GM20000 (cell line): ENCODE results near the gene RAB33A.

ENCODE experiments used
- DNase-seq: peaks from one replicate; pipeline ENCODE4 v3.0.0; 2012; ENCODE audit warnings: low spot score
- TF ChIP-seq, protein P1 (sequence below): IDR thresholded peaks from 2 replicates; pipeline ENCODE4 v1.5.1; 2012; ENCODE audit warnings: mild to moderate bottlenecking, control low read depth; ENCODE audit errors: extremely low read depth, missing control alignments

Gene RAB33A

DNA sequence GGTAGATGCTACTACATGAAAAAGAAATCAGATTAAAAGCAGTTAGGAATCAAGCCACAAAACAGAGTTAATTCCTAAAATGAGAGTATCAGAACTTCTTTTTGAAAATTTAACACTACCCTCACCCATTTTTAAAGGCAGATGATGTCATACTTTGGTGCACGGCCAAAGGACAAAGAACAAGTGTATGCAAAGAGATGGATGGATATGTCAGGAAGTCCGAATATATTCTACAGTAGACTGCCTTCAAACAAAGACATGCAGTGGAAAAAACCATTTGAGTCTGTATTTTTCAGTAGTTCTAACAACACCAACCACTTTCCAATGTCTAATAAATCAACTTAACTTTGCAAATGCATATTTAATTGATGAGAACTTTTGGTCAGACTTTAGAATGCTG is 8.4 kb upstream of the RAB33A start:
- TF ChIP-seq, protein P1, sequence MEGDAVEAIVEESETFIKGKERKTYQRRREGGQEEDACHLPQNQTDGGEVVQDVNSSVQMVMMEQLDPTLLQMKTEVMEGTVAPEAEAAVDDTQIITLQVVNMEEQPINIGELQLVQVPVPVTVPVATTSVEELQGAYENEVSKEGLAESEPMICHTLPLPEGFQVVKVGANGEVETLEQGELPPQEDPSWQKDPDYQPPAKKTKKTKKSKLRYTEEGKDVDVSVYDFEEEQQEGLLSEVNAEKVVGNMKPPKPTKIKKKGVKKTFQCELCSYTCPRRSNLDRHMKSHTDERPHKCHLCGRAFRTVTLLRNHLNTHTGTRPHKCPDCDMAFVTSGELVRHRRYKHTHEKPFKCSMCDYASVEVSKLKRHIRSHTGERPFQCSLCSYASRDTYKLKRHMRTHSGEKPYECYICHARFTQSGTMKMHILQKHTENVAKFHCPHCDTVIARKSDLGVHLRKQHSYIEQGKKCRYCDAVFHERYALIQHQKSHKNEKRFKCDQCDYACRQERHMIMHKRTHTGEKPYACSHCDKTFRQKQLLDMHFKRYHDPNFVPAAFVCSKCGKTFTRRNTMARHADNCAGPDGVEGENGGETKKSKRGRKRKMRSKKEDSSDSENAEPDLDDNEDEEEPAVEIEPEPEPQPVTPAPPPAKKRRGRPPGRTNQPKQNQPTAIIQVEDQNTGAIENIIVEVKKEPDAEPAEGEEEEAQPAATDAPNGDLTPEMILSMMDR: no peak
- no peak for DNase-seq

DNA sequence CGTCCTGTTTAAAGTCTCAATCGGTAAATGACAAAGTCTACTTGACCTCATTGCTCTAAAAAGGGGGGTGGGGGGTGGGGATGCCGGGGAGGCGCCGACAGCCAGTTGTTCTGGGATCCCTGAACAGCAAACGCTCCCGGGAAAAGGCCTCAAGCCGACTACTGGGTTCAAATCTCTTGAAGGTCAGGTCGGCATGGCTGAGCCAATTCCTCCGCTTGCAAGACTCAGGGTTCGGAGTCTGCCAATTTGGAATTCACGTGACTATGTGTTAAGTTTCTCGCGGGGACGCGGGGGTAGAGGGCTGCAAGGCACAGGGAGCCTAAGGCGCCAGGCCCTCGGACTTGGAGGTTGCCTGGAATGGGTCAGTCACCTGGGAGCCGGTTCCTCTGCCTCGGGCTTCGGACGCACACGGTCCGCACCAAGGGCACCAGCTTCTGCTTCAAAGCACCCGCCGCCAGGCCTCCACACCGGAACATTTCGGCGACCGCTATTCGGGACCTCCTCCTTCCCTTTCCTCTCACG is 6.5 kb upstream of the RAB33A start:
- DNase-seq: no peak
- TF ChIP-seq, protein P1: no peak

DNA sequence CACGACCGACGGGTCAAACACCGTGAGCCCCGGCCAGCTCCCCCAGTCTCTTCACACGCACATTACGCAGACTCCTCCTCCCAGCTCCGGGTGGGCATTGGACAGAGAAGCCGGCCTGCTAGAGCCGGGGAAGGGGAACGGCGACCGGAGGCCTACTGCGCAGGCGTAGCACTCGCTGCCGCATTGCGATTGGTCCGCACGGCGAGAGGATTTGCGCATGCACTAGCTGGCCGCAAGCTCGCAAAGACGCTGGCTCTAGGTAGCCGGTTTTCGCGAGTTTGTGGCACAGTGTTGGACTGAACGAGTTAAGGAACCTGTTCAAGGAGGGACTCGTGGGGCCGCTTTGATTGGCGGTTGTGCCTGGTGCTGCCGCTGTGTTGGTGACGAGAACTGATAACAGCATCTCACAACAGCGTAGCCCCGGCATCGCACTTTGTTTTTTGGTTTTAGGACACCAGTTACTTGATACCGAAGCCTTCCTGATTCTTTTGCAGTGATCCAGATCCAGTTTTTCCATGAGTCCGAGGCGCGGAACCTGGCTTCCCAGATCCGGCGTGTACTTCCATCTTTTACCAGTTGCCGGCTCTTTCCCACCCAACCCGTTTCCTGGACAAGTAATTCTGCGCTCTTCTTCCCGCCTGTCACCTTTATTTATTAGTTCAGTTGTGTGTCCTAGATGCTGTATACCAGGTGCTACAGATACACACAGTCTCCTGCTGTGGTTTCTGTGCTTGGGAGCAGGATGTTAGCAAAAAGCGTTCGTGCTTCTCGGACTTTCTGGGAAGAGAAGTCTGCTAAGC is 5.9 kb upstream of the RAB33A start, which contains the start of gene AIFM1:
TSS of gene AIFM1 (minus strand) at position 139 of the 800 bp plus-strand sequence. CDS start 185 bp downstream, outside the sequence.
- TF ChIP-seq, protein P1: no peak

GRCh38 chrX:130166503-130166777 is 5.3 kb upstream of the RAB33A start:
- DNase-seq: no peak
- TF ChIP-seq, protein P1: no peak

More for the DNA sequence above, 5.9 kb upstream of the RAB33A start, which contains the start of gene AIFM1:
- peak; percentile 82 for DNase-seq

DNA sequence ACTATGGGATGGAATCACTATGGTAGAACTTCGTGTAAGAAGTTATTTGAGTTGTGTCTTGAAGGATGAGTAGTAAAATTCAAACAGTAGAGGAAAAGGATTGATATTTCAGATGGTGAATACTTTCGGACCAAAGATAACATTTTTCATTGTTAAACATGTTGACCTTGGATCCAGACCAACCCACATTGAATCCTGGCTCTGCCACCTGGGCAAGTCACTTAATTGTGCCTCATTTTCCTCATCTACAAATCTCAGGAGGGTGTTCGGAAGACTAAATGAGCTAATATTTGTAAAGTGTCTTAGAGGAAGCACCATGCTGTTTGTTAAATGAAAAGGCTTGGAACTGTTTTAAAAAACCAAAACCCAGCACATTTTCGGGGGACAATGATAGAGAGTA is 4.7 kb upstream of the RAB33A start:
- TF ChIP-seq, protein P1: no peak

DNA sequence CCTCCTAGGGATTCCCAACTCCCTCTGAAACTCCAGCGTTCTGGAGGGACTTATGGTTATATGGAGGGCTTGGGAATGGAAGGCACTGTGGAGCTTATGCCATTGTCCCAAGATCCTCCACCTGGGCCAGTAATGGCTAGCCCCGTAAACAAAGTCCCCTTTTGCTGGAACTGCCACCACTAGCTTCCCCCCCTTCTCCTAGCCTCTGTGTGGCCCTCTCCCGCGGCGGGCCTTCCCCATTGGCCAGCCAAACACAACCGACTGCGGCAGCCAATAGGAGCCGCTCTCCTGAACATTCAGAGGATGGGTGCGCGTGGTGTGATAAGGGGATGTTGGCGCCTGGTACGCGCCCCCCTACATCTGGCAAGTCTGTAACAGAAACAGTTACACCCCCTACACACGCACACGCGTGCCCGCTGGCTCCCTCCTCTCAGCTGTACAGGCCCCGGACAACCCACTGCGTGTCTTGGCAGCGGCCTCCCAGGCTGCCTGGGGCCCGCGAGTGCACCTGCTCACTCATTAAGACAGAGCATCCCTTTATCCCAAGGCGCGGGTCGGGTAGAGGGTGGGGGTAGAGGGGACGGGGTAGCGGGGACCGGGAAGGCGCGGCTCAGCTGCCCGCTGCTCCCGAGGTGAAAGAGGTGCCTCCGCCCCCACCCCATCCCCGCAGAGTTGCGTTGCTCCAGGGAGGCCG is 863 bp upstream of the RAB33A start:
- peak; percentile 77 for DNase-seq
- TF ChIP-seq, protein P1: no peak

More for the DNA sequence above, 4.7 kb upstream of the RAB33A start:
- no peak for DNase-seq

GRCh38 chrX:130172127-130172845 is 524 bp downstream of the RAB33A start:
- TF ChIP-seq, protein P1: no peak

More at GRCh38 chrX:130172127-130172845, 524 bp downstream of the RAB33A start:
- no peak for DNase-seq
